Measurements from ENCODE around the gene KRT82.

DNA sequence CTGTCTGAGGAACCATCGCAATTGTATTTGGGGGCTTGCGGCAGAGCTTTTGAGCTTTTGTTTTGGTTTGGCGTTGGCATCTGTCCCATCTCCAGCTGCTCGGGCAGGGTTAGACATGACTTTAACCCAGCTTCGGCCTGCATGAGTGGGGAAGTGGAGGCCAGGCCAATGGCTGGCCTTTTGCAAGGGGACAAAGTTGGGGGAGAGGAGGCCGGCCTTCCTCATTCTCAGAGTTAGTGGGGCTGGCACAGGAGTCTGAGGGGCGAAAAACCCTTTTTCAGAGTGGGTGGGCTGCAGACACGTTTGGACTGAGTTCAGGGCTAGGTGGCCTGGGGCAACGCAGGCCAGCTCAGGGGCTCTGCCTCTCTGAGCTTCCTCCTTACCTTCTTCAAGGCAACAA is 5.2 kb downstream of the KRT82 start:
- TF ChIP-seq RAD21 (conservative IDR thresholded peaks at IDR 0.05 in 1 of 2, IDR thresholded peaks at IDR 0.05 in 1 of 2), result no peak
- TF ChIP-seq, protein P1, sequence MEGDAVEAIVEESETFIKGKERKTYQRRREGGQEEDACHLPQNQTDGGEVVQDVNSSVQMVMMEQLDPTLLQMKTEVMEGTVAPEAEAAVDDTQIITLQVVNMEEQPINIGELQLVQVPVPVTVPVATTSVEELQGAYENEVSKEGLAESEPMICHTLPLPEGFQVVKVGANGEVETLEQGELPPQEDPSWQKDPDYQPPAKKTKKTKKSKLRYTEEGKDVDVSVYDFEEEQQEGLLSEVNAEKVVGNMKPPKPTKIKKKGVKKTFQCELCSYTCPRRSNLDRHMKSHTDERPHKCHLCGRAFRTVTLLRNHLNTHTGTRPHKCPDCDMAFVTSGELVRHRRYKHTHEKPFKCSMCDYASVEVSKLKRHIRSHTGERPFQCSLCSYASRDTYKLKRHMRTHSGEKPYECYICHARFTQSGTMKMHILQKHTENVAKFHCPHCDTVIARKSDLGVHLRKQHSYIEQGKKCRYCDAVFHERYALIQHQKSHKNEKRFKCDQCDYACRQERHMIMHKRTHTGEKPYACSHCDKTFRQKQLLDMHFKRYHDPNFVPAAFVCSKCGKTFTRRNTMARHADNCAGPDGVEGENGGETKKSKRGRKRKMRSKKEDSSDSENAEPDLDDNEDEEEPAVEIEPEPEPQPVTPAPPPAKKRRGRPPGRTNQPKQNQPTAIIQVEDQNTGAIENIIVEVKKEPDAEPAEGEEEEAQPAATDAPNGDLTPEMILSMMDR (IDR thresholded peaks at IDR 0.05), result no peak
- TF ChIP-seq POLR2A (IDR thresholded peaks at IDR 0.05; ENCODE audit: low read length), result no peak
- no peak for TF ChIP-seq POLR2AphosphoS2 (conservative IDR thresholded peaks at IDR 0.05; ENCODE audit: low read length)
- no peak for TF ChIP-seq MYC (IDR thresholded peaks at IDR 0.05; ENCODE audit: borderline replicate concordance, low read length)
